CD4-positive, alpha-beta memory T cell (primary cell): ENCODE data around the gene NKRF. TPM values are rescaled to one million over a fixed set of nuclear protein-coding genes. Genes with fewer than 3 reads are reported as not detected.

Experiments
- CTCF ChIA-PET: fragments of 350-600 bp; sonication (Branson Sonifier 250); formaldehyde crosslinking; loops from one replicate; lab custom pipeline; 2021; ENCODE audit warnings: inconsistent platforms; ENCODE audit not compliant: partially characterized antibody; lab: Charles Lee
- POLR2A ChIA-PET: fragments of 350-600 bp; sonication (Branson Sonifier 250); formaldehyde crosslinking; loops from one replicate; lab custom pipeline; 2021; ENCODE audit not compliant: partially characterized antibody; lab: Charles Lee
- DNase-seq, 5 donors: peaks; one replicate each; pipeline versions ENCODE4 v3.0.0 to v3.0.0-alpha.2; 2020 to 2022; ENCODE audit warnings: mixed read lengths in 1 of 5
- H3K27ac ChIP-seq: one replicate; pipeline ENCODE4 v1.7.0; 2013; ENCODE audit warnings: low read depth, low read length
- H3K27me3 ChIP-seq: 2 replicates; pipeline ENCODE4 v1.7.0; 2013; ENCODE audit warnings: mild to moderate bottlenecking, low read length, moderate library complexity; ENCODE audit not compliant: insufficient read depth
- H3K36me3 ChIP-seq: 2 replicates; pipeline ENCODE4 v1.7.0; 2013; ENCODE audit warnings: mild to moderate bottlenecking, low read length, moderate library complexity; ENCODE audit not compliant: insufficient read depth
- H3K4me1 ChIP-seq: 2 replicates; pipeline ENCODE4 v1.7.0; 2013; ENCODE audit warnings: mild to moderate bottlenecking, low read length, moderate library complexity; ENCODE audit not compliant: insufficient read depth
- H3K4me3 ChIP-seq, 2 donors: one replicate each; pipeline ENCODE4 v1.7.0; 2013; ENCODE audit warnings: low read length in 2 of 2, mild to moderate bottlenecking in 1 of 2
- H3K9me3 ChIP-seq, 2 donors: one replicate each; pipeline ENCODE4 v1.7.0; 2013; ENCODE audit warnings: low read length in 2 of 2, control low read depth in 1 of 2; ENCODE audit not compliant: control insufficient read depth in 1 of 2
- H3K27ac Mint-ChIP-seq, 7 donors: one replicate each; pipeline ENCODE4 v1.8.0; 2020 to 2021; ENCODE audit warnings: mixed read lengths in 7 of 7, mild to moderate bottlenecking in 6 of 7, inconsistent platforms in 3 of 7, moderate library complexity in 3 of 7
- H3K27me3 Mint-ChIP-seq, 2 donors: one replicate each; pipeline ENCODE4 v1.8.0; 2020 to 2021; ENCODE audit warnings: mixed read lengths in 2 of 2
- H3K36me3 Mint-ChIP-seq, 2 donors: one replicate each; pipeline ENCODE4 v1.8.0; 2020 to 2021; ENCODE audit warnings: mixed read lengths in 2 of 2, inconsistent platforms in 1 of 2, mild to moderate bottlenecking in 1 of 2
- H3K4me1 Mint-ChIP-seq, 4 donors: one replicate each; pipeline ENCODE4 v1.8.0; 2020 to 2021; ENCODE audit warnings: mixed read lengths in 4 of 4, mild to moderate bottlenecking in 1 of 4
- H3K4me3 Mint-ChIP-seq, 8 donors: one replicate each; pipeline ENCODE4 v1.8.0; 2020 to 2021; ENCODE audit warnings: mixed read lengths in 8 of 8, mild to moderate bottlenecking in 7 of 8, moderate library complexity in 6 of 8, inconsistent platforms in 3 of 8
- H3K9me3 Mint-ChIP-seq, 8 donors: one replicate each; pipeline ENCODE4 v1.8.0; 2020 to 2021; ENCODE audit warnings: mixed read lengths in 8 of 8, mild to moderate bottlenecking in 5 of 8, inconsistent platforms in 3 of 8, moderate library complexity in 1 of 8
- intact Hi-C: fragments of 100-400 bp; cut with micrococcal nuclease; formaldehyde crosslinking; loops from one replicate; pipeline ENCODE4 v1.15.1; 2023
- polyA plus RNA-seq, 2 donors: library from polyadenylated mRNA; unstranded; fragments of 300-500 nt; fragmentation: Illumina TruSeq; gene quantifications; one replicate each; pipeline ENCODE4 v1.2.3, GENCODE V29; 2021
- total RNA-seq, 2 experiments: library from RNA; stranded (reverse); gene quantifications; one replicate each; pipeline ENCODE4 v1.2.3, GENCODE V29; 2021

The NKRF gene
- total and polyA plus RNA-seq, 4 experiments from 2014 or later = 5.6 to 14.2 (median 10.2) TPM

GRCh38 chrX:119589810-119590209 lies 16.4 kb downstream of the NKRF start:
- intact Hi-C loops = no loop called here
- Mint-ChIP-seq H3K4me1 (peaks cover 0 to 4% (median 1%) of the 10 kb centered on the region in 4 donors), H3K9me3 (no peaks in the 10 kb centered on the region), H3K4me3 (no peak overlapping the region), H3K36me3 (peaks cover 29 to 37% of the 10 kb centered on the region in 2 donors), H3K27ac (no peak overlapping the region), H3K27me3 (no peaks in the 10 kb centered on the region)
- Histone ChIP-seq H3K27ac (no peak overlapping the region), H3K27me3 (no peaks in the 10 kb centered on the region), H3K4me1 (no peaks in the 10 kb centered on the region), H3K9me3 (no peaks in the 10 kb centered on the region), H3K36me3 (peaks cover 16% of the 10 kb centered on the region), H3K4me3 (no peak overlapping the region)
- ChIA-PET CTCF (interaction anchor here (0.6 kb wide), 1 partner anchor 11 kb away, joined by 3 read pairs; no protein-coding TSS in a partner anchor), POLR2A (no interaction called here)
- no peak for DNase-seq

- H3K27me3 Mint-ChIP-seq = no peaks in the 10 kb centered on the region
- POLR2A ChIA-PET = interaction anchor here (1.0 to 1.5 kb wide), 2 partner anchors 22 to 208 kb away, joined by 3 read pairs; partner anchors contain the start of gene RPL39
- CTCF ChIA-PET = interaction anchor here (1.1 kb wide), 2 partner anchors 20 to 67 kb away, joined by 3 to 4 read pairs; no protein-coding TSS in a partner anchor
Measured at GRCh38 chrX:119583431-119584059, 22.7 kb downstream of the NKRF start.

GRCh38 chrX:119579414-119579813 lies 26.8 kb downstream of the NKRF start:
- Mint-ChIP-seq H3K9me3 (no peaks in the 10 kb centered on the region), H3K4me1 (peaks cover 2 to 21% (median 13%) of the 10 kb centered on the region in 4 donors), H3K27me3 (no peaks in the 10 kb centered on the region), H3K4me3 (no peak overlapping the region), H3K27ac (no peak overlapping the region), H3K36me3 (peaks cover 4 to 9% of the 10 kb centered on the region in 2 donors)
- Histone ChIP-seq H3K36me3 (no peaks in the 10 kb centered on the region), H3K27me3 (no peaks in the 10 kb centered on the region), H3K9me3 (no peaks in the 10 kb centered on the region), H3K4me3 (no peak overlapping the region), H3K4me1 (peaks cover 14% of the 10 kb centered on the region), H3K27ac (no peak overlapping the region)
- POLR2A ChIA-PET = no interaction called here
- no peak for DNase-seq
- intact Hi-C loops = loop anchor here (10.0 kb wide), 1 partner anchor 605 kb away; the partner anchor contains the start of gene LONRF3
- CTCF ChIA-PET = no interaction called here

More at GRCh38 chrX:119583431-119584059, 22.7 kb downstream of the NKRF start:
- H3K36me3 ChIP-seq = no peaks in the 10 kb centered on the region
- no peak for DNase-seq
- no peak overlapping the region for H3K4me3 ChIP-seq
- H3K4me1 ChIP-seq = no peaks in the 10 kb centered on the region
- intact Hi-C loops = no loop called here
- no peaks in the 10 kb centered on the region for H3K9me3 Mint-ChIP-seq
- no peaks in the 10 kb centered on the region for H3K27me3 ChIP-seq
- no peak overlapping the region for H3K4me3 Mint-ChIP-seq
- peak overlapping the region in 4 of 7 donors; percentile 16 to 79 (median 56) for H3K27ac Mint-ChIP-seq
- H3K27ac ChIP-seq = no peak overlapping the region
- peaks cover 0 to 9% (median 4%) of the 10 kb centered on the region in 4 donors for H3K4me1 Mint-ChIP-seq
- no peaks in the 10 kb centered on the region for H3K9me3 ChIP-seq
- peaks cover 5 to 13% of the 10 kb centered on the region in 2 donors for H3K36me3 Mint-ChIP-seq

GRCh38 chrX:119574394-119575266 lies 31.6 kb downstream of the NKRF start, which contains the start of gene UBE2A:
Gene UBE2A, plus strand, starts transcription at chrX:119574563. Its CDS starts 149 bp downstream, at chrX:119574712.
- no peaks in the 10 kb centered on the region for H3K36me3 ChIP-seq
- DNase-seq = peak; percentile 86 to 89 (median 89)
- H3K27ac ChIP-seq = peak within 1 kb of the TSS; percentile 78
- peak within 1 kb of the TSS; percentile 85 to 94 (median 92) for H3K4me3 Mint-ChIP-seq
- H3K27me3 Mint-ChIP-seq = no peaks in the 10 kb centered on the region
- H3K4me3 ChIP-seq = peak within 1 kb of the TSS in 1 of 2 donors; percentile 63
- H3K9me3 ChIP-seq = no peaks in the 10 kb centered on the region
- H3K36me3 Mint-ChIP-seq = peaks cover 0 to 5% of the 10 kb centered on the region in 2 donors
- H3K27me3 ChIP-seq = no peaks in the 10 kb centered on the region
- H3K9me3 Mint-ChIP-seq = no peaks in the 10 kb centered on the region
- H3K4me1 ChIP-seq = peaks cover 22% of the 10 kb centered on the region
- ChIA-PET CTCF (interaction anchor here (0.8 to 1.1 kb wide), 4 partner anchors 20 to 155 kb away, joined by 3 to 4 read pairs (median 4); partner anchors contain the start of gene SEPTIN6), POLR2A (interaction anchor here (0.5 to 2.8 kb wide), 30 partner anchors 10 to 1078 kb away, joined by 3 to 34 read pairs (median 4); partner anchors contain the start of genes NKRF, RPL39, SEPTIN6 and SLC25A5)
- H3K27ac Mint-ChIP-seq = peak within 1 kb of the TSS; percentile 88 to 98 (median 96)
- peaks cover 2 to 33% (median 16%) of the 10 kb centered on the region in 4 donors for H3K4me1 Mint-ChIP-seq
- intact Hi-C loops = loop anchor here (1.0 to 10.0 kb wide), 4 partner anchors 9 to 600 kb away; partner anchors contain the start of genes LONRF3, NKRF and STEEP1

GRCh38 chrX:119573840-119574393 lies 32.3 kb downstream of the NKRF start:
- no peaks in the 10 kb centered on the region for H3K9me3 ChIP-seq
- peak overlapping the region; percentile 85 to 94 (median 92) for H3K4me3 Mint-ChIP-seq
- H3K27ac Mint-ChIP-seq = peak overlapping the region; percentile 88 to 98 (median 96)
- H3K27ac ChIP-seq = peak overlapping the region; percentile 78
- peaks cover 0 to 5% of the 10 kb centered on the region in 2 donors for H3K36me3 Mint-ChIP-seq
- ChIA-PET POLR2A (interaction anchor here (0.5 to 2.8 kb wide), 23 partner anchors 9 to 1077 kb away, joined by 3 to 34 read pairs (median 5); partner anchors contain the start of genes NKRF, RPL39, SEPTIN6 and SLC25A5), CTCF (interaction anchor here (0.8 to 1.1 kb wide), 3 partner anchors 85 to 119 kb away, joined by 3 to 4 read pairs (median 3); partner anchors contain the start of gene SEPTIN6)
- no peaks in the 10 kb centered on the region for H3K27me3 Mint-ChIP-seq
- H3K4me1 ChIP-seq = peaks cover 22% of the 10 kb centered on the region
- peaks cover 2 to 29% (median 16%) of the 10 kb centered on the region in 4 donors for H3K4me1 Mint-ChIP-seq
- intact Hi-C loops = loop anchor here (1.0 to 10.0 kb wide), 4 partner anchors 9 to 599 kb away; partner anchors contain the start of genes LONRF3, NKRF and STEEP1
- no peak for DNase-seq
- H3K36me3 ChIP-seq = no peaks in the 10 kb centered on the region
- peak overlapping the region in 1 of 2 donors; percentile 63 for H3K4me3 ChIP-seq
- H3K9me3 Mint-ChIP-seq = no peaks in the 10 kb centered on the region
- H3K27me3 ChIP-seq = no peaks in the 10 kb centered on the region

- H3K4me3 Mint-ChIP-seq = peak overlapping the region; percentile 67 to 92 (median 90)
- peaks cover 2 to 25% (median 14%) of the 10 kb centered on the region in 4 donors for H3K4me1 Mint-ChIP-seq
- Histone ChIP-seq H3K27ac (peak overlapping the region; percentile 78), H3K9me3 (no peaks in the 10 kb centered on the region), H3K36me3 (no peaks in the 10 kb centered on the region), H3K4me3 (peak overlapping the region in 1 of 2 donors; percentile 63), H3K27me3 (no peaks in the 10 kb centered on the region), H3K4me1 (peaks cover 22% of the 10 kb centered on the region)
- intact Hi-C loops = loop anchor here (10.0 kb wide), 1 partner anchor 598 kb away; the partner anchor contains the start of gene LONRF3
- DNase-seq = no peak
- CTCF ChIA-PET = interaction anchor here (1.1 kb wide), 1 partner anchor 84 kb away, joined by 3 read pairs; no protein-coding TSS in a partner anchor
- no peaks in the 10 kb centered on the region for H3K9me3 Mint-ChIP-seq
- H3K27ac Mint-ChIP-seq = peak overlapping the region in 6 of 7 donors; percentile 2 to 98 (median 90)
- H3K27me3 Mint-ChIP-seq = no peaks in the 10 kb centered on the region
- POLR2A ChIA-PET = interaction anchor here (1.0 to 2.8 kb wide), 9 partner anchors 9 to 218 kb away, joined by 3 to 34 read pairs (median 9); partner anchors contain the start of genes NKRF, RPL39, SLC25A5 and STEEP1
- peaks cover 0 to 5% of the 10 kb centered on the region in 2 donors for H3K36me3 Mint-ChIP-seq
Measured at GRCh38 chrX:119573222-119573621, 33.0 kb downstream of the NKRF start.
